ENCODE data around the gene CHAF1A.

- TF ChIP-seq CTCF (IDR thresholded peaks at IDR 0.05) (no peak), POLR2A (IDR thresholded peaks at IDR 0.05) (no peak), POLR2AphosphoS5 (IDR thresholded peaks at IDR 0.05) (no peak)
Observed at GRCh38 chr19:4487572-4487971, 85.1 kb downstream of the CHAF1A start.

Measured in breast epithelium (tissue), 3 donors.